Fibroblast of skin of right quadriceps (primary cell): ENCODE measurements around the gene GORASP1.
"Not testable (repeated sequence)": the region's sequence is repeated elsewhere in the genome, so short reads cannot be mapped to it uniquely, and the experiment has no call there.

ENCODE experiments used
- DNase-seq: peaks from one replicate; pipeline ENCODE4 v3.0.0-alpha.2; 2013

GORASP1 gene

DNA sequence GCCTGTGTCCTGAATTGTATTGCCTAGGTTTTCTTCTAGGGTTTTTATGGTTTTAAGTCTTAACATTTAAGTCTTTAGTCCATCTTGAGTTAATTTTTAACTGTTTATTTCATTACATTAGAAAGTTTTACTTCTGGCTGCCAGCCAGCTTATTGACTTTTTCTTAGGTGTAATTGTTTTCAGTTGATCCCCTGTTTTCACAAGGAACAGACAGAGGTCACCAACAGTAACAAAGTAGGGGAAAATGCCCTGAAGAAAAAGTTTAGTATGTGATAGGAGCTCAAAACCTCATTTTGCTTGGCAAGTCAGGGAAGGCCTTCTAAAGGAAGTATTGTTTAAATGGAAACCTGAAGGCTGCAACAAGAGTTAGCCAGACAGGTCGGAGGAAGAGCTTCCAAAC lies 45.2 kb downstream of the GORASP1 start:
- DNase-seq, result no peak

DNA sequence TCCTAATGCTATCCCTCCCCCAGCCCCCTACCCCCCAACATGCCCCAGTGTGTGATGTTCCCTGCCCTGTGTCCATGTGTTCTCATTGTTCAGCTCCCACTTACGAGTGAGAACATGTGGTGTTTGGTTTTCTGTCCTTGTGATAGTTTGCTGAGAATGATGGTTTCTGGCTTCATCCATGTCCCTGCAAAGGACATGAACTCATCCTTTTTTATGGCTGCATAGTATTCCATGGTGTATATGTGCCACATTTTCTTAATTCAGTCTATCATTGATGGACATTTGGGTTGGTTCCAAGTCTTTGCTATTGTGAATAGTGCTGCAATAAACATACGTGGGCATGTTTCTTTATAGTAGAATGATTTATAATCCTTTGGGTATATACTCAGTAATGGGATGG lies 46.2 kb downstream of the GORASP1 start:
- not testable (repeated sequence) for DNase-seq

DNA sequence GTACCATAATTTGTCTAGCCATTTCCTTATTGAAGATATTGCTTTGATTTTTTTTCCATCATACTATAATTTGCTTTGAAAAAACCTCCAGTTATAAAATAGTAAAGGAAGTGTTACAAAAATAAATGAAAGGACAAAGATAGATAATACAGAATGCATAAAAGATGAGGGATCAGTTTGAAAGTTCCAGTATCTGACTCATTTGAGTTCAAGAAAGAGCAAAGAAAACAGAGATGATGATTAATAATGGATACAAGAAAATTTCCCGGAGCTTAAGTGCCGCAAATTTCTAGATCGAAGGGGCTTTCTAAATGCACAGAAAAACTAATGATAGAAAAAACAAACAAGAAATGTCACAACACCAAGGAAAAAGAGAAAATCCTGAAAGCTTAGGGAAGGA lies 51.3 kb downstream of the GORASP1 start:
- DNase-seq, result no peak

DNA sequence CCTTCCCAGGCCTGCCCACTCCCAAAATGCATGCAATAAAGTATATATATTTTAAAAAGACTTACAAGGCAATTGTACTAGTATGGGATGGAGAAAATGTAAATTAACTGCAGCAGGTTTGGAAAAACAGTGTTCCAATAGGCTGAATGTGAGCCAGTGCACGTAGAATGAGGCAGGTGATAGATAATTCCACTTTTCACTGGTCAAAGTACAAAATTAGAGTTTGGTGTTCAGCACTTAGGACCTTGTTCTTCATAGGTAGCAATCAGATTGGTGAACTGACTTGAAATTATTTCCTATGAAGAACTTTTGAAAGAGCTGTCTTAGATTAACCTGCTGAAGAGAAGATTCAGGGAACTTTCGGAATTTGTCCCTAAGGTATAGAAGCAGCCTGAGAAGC lies 53.7 kb downstream of the GORASP1 start:
- DNase-seq, result no peak

DNA sequence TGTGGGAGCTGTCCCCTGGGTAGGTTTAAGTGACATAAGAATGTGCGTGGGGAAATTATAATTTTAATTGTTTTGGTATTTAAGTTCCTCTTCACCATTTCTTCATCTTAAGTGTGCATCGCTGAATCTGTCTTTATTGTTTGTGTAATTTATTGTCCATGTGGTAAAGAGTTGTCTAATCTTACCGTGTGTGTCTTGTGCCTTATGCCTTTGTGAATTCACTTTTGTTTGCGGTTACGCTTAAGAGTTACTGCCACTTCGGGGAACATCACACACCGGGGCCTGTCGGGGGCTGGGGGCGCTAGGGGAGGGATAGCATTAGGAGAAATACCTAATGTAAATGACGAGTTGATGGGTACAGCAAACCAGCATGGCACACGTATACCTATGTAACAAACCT lies 54.8 kb downstream of the GORASP1 start:
- DNase-seq, result no peak

DNA sequence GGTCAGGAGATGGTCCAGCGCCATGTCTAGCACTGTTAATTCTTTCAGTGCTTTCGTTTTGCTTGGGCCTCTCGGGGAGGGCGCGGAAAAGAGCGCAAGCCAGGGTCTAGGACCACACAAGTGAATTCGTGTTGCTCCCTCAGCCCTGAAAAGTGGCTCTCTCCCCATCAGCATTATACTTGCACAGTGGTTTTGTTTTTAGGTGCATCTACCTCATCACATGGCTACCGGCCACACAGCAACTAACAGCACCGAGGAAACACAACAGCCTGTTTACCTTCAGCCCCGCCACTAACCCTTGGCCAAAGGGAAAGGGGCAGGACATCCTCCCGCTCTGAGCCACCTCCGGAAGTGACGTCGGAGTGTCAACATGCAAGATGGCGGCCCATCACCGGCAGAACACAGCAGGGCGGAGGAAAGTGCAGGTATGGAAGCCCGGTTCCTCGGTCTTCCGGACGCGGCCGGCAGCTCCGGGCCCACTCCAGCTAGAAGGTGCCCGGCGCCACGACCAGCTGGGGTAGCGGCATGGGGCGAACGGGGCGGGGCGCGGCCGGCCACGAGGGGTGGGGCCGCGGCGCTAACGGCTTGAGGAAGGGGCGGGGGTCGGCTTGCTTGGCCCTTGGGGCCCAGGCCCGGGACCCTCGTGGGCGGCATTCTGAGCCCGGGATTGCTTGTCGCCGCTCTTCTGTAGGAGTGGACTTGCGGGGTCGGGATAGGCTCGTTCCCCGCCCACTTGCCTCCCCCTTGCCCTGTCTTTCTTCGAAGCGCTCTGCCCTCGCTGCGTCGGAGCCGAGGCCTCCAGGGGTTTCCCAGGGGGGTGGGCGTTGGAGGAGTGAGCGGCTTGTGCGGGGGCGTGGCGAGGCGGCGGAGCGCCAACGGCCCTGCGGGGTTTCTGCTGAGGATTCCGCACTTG lies 55.5 kb downstream of the GORASP1 start, which contains the start of the genes SCN11A and WDR48:
Gene SCN11A, minus strand, starts transcription at position 296 of the 913 bp plus-strand sequence. CDS start 101,582 bp downstream, outside the sequence.
Gene WDR48, plus strand, starts transcription at position 368 of the 913 bp plus-strand sequence. Its CDS starts 10 bp downstream, at position 378.
- peak; percentile 88 for DNase-seq

DNA sequence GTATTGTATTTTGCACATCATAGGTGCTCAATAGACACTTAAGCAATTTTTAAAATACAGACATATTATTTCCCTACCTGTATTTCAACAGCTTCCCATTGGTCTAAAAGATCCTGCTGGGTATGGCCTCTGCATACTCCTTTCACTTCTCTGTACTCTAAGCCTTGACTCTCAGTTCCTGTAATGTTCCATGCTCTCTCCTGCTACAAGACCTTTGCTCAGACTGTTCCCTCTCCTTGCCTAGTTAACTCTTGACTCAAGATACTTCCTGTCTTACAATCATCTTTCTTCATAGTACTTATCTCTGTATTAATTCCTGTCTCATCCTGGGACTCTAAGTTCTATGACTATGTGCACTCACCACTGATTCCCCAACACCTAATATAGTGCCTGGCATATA lies 57.4 kb downstream of the GORASP1 start:
- DNase-seq, result no peak
